IPS-18c (cell line): ENCODE results near the gene IL17RA.
A peak's percentile ranks its signal among the peaks of the same experiment; 100 is the strongest.

Experiments
- H3K4me3 ChIP-seq: 2 replicates; pipeline ENCODE4 v1.7.0; 2013; ENCODE audit warnings: low read depth, mild to moderate bottlenecking, low read length, moderate library complexity; ENCODE audit not compliant: insufficient read depth
- H3K9me3 ChIP-seq: one replicate; pipeline ENCODE4 v1.6.1; 2013; ENCODE audit warnings: mild to moderate bottlenecking, low read length, moderate library complexity; ENCODE audit not compliant: control insufficient read depth, insufficient read depth

Gene IL17RA

GRCh38 chr22:17072877-17073276, 11.9 kb upstream of the IL17RA start:
- H3K4me3 ChIP-seq: no peak overlapping the region
- H3K9me3 ChIP-seq: no peaks in the 10 kb centered on the region

GRCh38 chr22:17074648-17075002, 10.2 kb upstream of the IL17RA start:
- Histone ChIP-seq H3K4me3 (no peak overlapping the region), H3K9me3 (no peaks in the 10 kb centered on the region)

- Histone ChIP-seq H3K4me3 (no peak overlapping the region), H3K9me3 (no peaks in the 10 kb centered on the region)
These were observed 7.5 kb upstream of the IL17RA start for GRCh38 chr22:17077255-17077654.

GRCh38 chr22:17079572-17079971, 5.2 kb upstream of the IL17RA start:
- Histone ChIP-seq H3K9me3 (no peaks in the 10 kb centered on the region), H3K4me3 (no peak overlapping the region)

- H3K4me3 ChIP-seq: no peak overlapping the region
- H3K9me3 ChIP-seq: no peaks in the 10 kb centered on the region
These were observed 1.5 kb upstream of the IL17RA start for GRCh38 chr22:17083255-17083654.

- peak overlapping the region; percentile 95; the same call in 1 of the 2 replicates for H3K4me3 ChIP-seq
- H3K9me3 ChIP-seq: no peaks in the 10 kb centered on the region
These were observed 874 bp upstream of the IL17RA start for GRCh38 chr22:17083811-17084441.

GRCh38 chr22:17085277-17086181, 729 bp downstream of the IL17RA start:
- H3K4me3 ChIP-seq: peak overlapping the region; percentile 95
- no peaks in the 10 kb centered on the region for H3K9me3 ChIP-seq

- H3K4me3 ChIP-seq: no peak overlapping the region
- no peaks in the 10 kb centered on the region for H3K9me3 ChIP-seq
These were observed 1.5 kb downstream of the IL17RA start for GRCh38 chr22:17086296-17086695.

GRCh38 chr22:17086788-17087497, 2.1 kb downstream of the IL17RA start:
- no peak overlapping the region for H3K4me3 ChIP-seq

GRCh38 chr22:17087498-17088131, 2.8 kb downstream of the IL17RA start:
- Histone ChIP-seq H3K9me3 (no peaks in the 10 kb centered on the region), H3K4me3 (no peak overlapping the region)

More at GRCh38 chr22:17086788-17087497, 2.1 kb downstream of the IL17RA start:
- H3K9me3 ChIP-seq: no peaks in the 10 kb centered on the region

GRCh38 chr22:17090550-17090949, 5.8 kb downstream of the IL17RA start:
- no peaks in the 10 kb centered on the region for H3K9me3 ChIP-seq
- no peak overlapping the region for H3K4me3 ChIP-seq

GRCh38 chr22:17091851-17092250, 7.1 kb downstream of the IL17RA start:
- Histone ChIP-seq H3K4me3 (no peak overlapping the region), H3K9me3 (no peaks in the 10 kb centered on the region)

- Histone ChIP-seq H3K9me3 (no peaks in the 10 kb centered on the region), H3K4me3 (no peak overlapping the region)
These were observed 8.3 kb downstream of the IL17RA start for GRCh38 chr22:17093081-17093480.

GRCh38 chr22:17095538-17095937, 10.7 kb downstream of the IL17RA start:
- no peak overlapping the region for H3K4me3 ChIP-seq
- no peaks in the 10 kb centered on the region for H3K9me3 ChIP-seq

GRCh38 chr22:17096071-17096470, 11.3 kb downstream of the IL17RA start:
- Histone ChIP-seq H3K9me3 (no peaks in the 10 kb centered on the region), H3K4me3 (no peak overlapping the region)

GRCh38 chr22:17097062-17097461, 12.3 kb downstream of the IL17RA start:
- H3K4me3 ChIP-seq: no peak overlapping the region
- no peaks in the 10 kb centered on the region for H3K9me3 ChIP-seq

GRCh38 chr22:17097701-17098100, 12.9 kb downstream of the IL17RA start:
- Histone ChIP-seq H3K9me3 (no peaks in the 10 kb centered on the region), H3K4me3 (no peak overlapping the region)
